Brain microvascular endothelial cell (primary cell): Measurements from ENCODE around the gene SPATC1L.

Experiments used
- DNase-seq: peaks from one replicate; pipeline ENCODE4 v3.0.0-alpha.2; 2020
- H3K27ac ChIP-seq: fragments of 250-450 bp; sonication (Bioruptor Pico); 2 replicates; pipeline ENCODE4 v1.5.1; 2020; ENCODE audit warnings: mild to moderate bottlenecking, moderate library complexity
- H3K27me3 ChIP-seq: fragments of 250-450 bp; sonication (Bioruptor Pico); replicated peaks from 2 replicates; pipeline ENCODE4 v1.5.1; 2020; ENCODE audit warnings: mild to moderate bottlenecking
- H3K36me3 ChIP-seq: fragments of 250-450 bp; sonication (Bioruptor Pico); replicated peaks from 2 replicates; pipeline ENCODE4 v1.5.1; 2020; ENCODE audit warnings: mild to moderate bottlenecking
- H3K4me3 ChIP-seq: 2 replicates; pipeline ENCODE4 v1.5.1; 2011; ENCODE audit warnings: low read depth, mild to moderate bottlenecking, control low read depth, low read length, moderate library complexity
- CTCF ChIP-seq: IDR thresholded peaks from 2 replicates; pipeline ENCODE4 v1.5.1; 2011; ENCODE audit warnings: low read depth, mild to moderate bottlenecking, moderate library complexity, low read length, control low read depth, inconsistent platforms; ENCODE audit errors: missing control alignments
- in situ Hi-C: cut with HindIII; loops from 2 replicates; pipeline ENCODE4 v1.10.0; 2017; ENCODE audit warnings: low sequenced_read_pairs, low pct_ligation_motif_present

The SPATC1L gene

GRCh38 chr21:46211786-46212720, 27.8 kb upstream of the SPATC1L start:
- no peak overlapping the region for H3K27ac ChIP-seq
- in situ Hi-C loops = no loop called here
- no peak overlapping the region for H3K4me3 ChIP-seq

GRCh38 chr21:46211376-46211775, 27.1 kb upstream of the SPATC1L start:
- in situ Hi-C loops = no loop called here
- no peak for TF ChIP-seq CTCF
- DNase-seq = no peak
- Histone ChIP-seq H3K4me3 (no peak overlapping the region), H3K36me3 (peaks cover 64% of the 10 kb centered on the region), H3K27me3 (no peaks in the 10 kb centered on the region), H3K27ac (no peak overlapping the region)

More at GRCh38 chr21:46211786-46212720, 27.8 kb upstream of the SPATC1L start:
- H3K27me3 ChIP-seq = no peaks in the 10 kb centered on the region
- no peak for DNase-seq
- H3K36me3 ChIP-seq = peaks cover 62% of the 10 kb centered on the region
- TF ChIP-seq CTCF = no peak

- peak; percentile 16 for TF ChIP-seq CTCF
- Histone ChIP-seq H3K36me3 (peaks cover 64% of the 10 kb centered on the region), H3K27me3 (no peaks in the 10 kb centered on the region), H3K4me3 (no peak overlapping the region), H3K27ac (no peak overlapping the region)
- no peak for DNase-seq
- in situ Hi-C loops = no loop called here
These were observed 26.3 kb upstream of the SPATC1L start for GRCh38 chr21:46210378-46211136.

- DNase-seq = no peak
- H3K27ac ChIP-seq = no peak overlapping the region
- no peak for TF ChIP-seq CTCF
- H3K36me3 ChIP-seq = peaks cover 70% of the 10 kb centered on the region
- H3K4me3 ChIP-seq = no peak overlapping the region
- in situ Hi-C loops = no loop called here
- no peaks in the 10 kb centered on the region for H3K27me3 ChIP-seq
These were observed 24.8 kb upstream of the SPATC1L start for GRCh38 chr21:46208761-46209721.

DNA sequence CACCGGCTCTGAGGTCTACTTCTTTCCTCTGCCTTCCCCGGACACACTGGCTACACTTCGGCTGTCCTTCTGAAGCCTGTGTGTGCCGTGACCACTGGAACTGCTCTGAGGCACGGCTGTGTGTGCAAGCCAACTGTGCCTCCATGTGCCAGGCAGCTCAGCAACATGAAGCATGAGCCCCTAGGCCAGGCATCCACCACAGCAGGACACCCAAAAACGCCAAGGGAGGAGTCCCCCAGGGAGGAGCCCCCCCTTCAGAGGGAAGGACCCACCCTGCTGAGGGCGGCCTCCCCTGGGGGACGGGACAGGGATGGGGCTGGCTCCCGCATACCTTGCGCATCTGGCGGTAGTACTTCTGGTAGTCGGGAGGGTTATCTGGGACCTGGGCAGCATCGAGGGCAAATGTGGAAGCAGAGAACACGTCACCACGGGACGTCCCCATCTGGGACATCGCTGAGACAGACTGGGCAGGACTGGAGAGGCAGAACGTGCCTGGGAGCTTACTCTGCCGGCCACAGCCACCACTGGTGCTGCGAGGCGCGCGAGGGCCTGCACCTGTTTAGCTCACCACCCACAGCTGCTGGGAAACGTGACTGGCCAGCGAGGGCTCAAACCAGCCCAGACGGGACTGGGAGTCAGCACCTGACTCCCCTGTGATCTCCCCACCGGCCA, 23.8 kb upstream of the SPATC1L start:
- DNase-seq = no peak
- peaks cover 69% of the 10 kb centered on the region for H3K36me3 ChIP-seq

More for the DNA sequence above, 23.8 kb upstream of the SPATC1L start:
- H3K27ac ChIP-seq = no peak overlapping the region
- no peak overlapping the region for H3K4me3 ChIP-seq
- in situ Hi-C loops = no loop called here
- no peaks in the 10 kb centered on the region for H3K27me3 ChIP-seq
- no peak for TF ChIP-seq CTCF
